Endothelial cell of umbilical vein (primary cell): ENCODE results near the gene GLP1R. TPM values are rescaled to one million over a fixed set of nuclear protein-coding genes. Genes with fewer than 3 reads are reported as not detected.

ENCODE experiments used
- BruUV-seq: library from RNA; stranded (reverse); fragments of 400-500 nt; replicated peaks from 2 replicates; lab custom pipeline; 2021; lab: Mats Ljungman, UMichigan
- CTCF ChIA-PET: fragments of 300-600, 350-600 bp; sonication (Branson Sonifier 250); formaldehyde crosslinking; loops from one replicate; lab custom pipeline; 2021; ENCODE audit warnings: antibody characterized with exemption, inconsistent platforms; lab: Charles Lee
- POLR2A ChIA-PET: fragments of 300-600, 350-600 bp; sonication (Branson Sonifier 250); formaldehyde crosslinking; loops from one replicate; lab custom pipeline; 2021; ENCODE audit warnings: antibody characterized with exemption, inconsistent platforms; lab: Charles Lee
- DNase-seq: peaks from one replicate; pipeline ENCODE4 v3.0.0-alpha.2; 2011; ENCODE audit warnings: low read depth, low spot score
- FAIRE-seq: peaks from 2 replicates; lab custom pipeline; 2011; peaks lifted over from hg19 to GRCh38; lab: Jason Lieb, UNC
- H2AFZ ChIP-seq: 2 replicates; pipeline ENCODE4 v1.6.0; 2012; ENCODE audit warnings: low read depth, low read length, control low read depth, inconsistent platforms
- H3K27ac ChIP-seq: 2 replicates; pipeline ENCODE4 v1.5.1; 2011; ENCODE audit warnings: low read depth, mild to moderate bottlenecking, control low read depth, low read length, moderate library complexity; ENCODE audit not compliant: insufficient read depth
- H3K27me3 ChIP-seq, 2 experiments: 2 replicates each; pipeline versions ENCODE4 v1.6.0 to v1.6.1; 2011; ENCODE audit warnings: low read length in 2 of 2, mixed read lengths in 1 of 2; ENCODE audit not compliant: control insufficient read depth in 2 of 2, insufficient read depth in 2 of 2
- H3K36me3 ChIP-seq, 2 experiments: 2 replicates in 1 of 2; 3 replicates in 1 of 2; pipeline ENCODE4 v1.5.1; 2011; ENCODE audit warnings: low read length in 2 of 2, mild to moderate bottlenecking in 1 of 2, moderate library complexity in 1 of 2; ENCODE audit not compliant: control insufficient read depth in 2 of 2, insufficient read depth in 2 of 2; ENCODE audit errors: extremely low read depth in 1 of 2
- H3K4me1 ChIP-seq: 3 replicates; pipeline ENCODE4 v1.5.1; 2011; ENCODE audit warnings: mild to moderate bottlenecking, low read length; ENCODE audit not compliant: control insufficient read depth, insufficient read depth; ENCODE audit errors: extremely low read depth
- H3K4me2 ChIP-seq: 2 replicates; pipeline ENCODE4 v1.6.1; 2011; ENCODE audit warnings: low read length, control low read depth, mixed read lengths; ENCODE audit not compliant: insufficient read depth
- H3K4me3 ChIP-seq, 3 experiments: fragments of 200-600 bp in 1 of 3; sonication (generic), shearing (Covaris generic) in 1 of 3; replicated peaks in 1 of 3; 2 replicates each; pipeline ENCODE4 v1.5.1; 2011 to 2016; ENCODE audit warnings: control low read depth in 3 of 3, low read length in 3 of 3, mild to moderate bottlenecking in 2 of 3, inconsistent platforms in 1 of 3, low read depth in 1 of 3, moderate library complexity in 1 of 3; ENCODE audit not compliant: insufficient read depth in 1 of 3
- H3K79me2 ChIP-seq: 2 replicates; pipeline ENCODE4 v1.6.0; 2012; ENCODE audit warnings: low read length, inconsistent platforms; ENCODE audit not compliant: control insufficient read depth, insufficient read depth
- H3K9ac ChIP-seq: replicated peaks from 2 replicates; pipeline ENCODE3; 2011; ENCODE audit warnings: low read length, control low read depth; ENCODE audit not compliant: insufficient read depth; ENCODE audit errors: extremely low read depth
- H3K9me1 ChIP-seq: replicated peaks from 3 replicates; pipeline ENCODE4 v1.6.0; 2011; ENCODE audit warnings: mild to moderate bottlenecking, low read length; ENCODE audit not compliant: control insufficient read depth, insufficient read depth; ENCODE audit errors: extremely low read depth
- H3K9me3 ChIP-seq: replicated peaks from 2 replicates; pipeline ENCODE4 v1.5.1; 2012; ENCODE audit warnings: low read length, inconsistent platforms; ENCODE audit not compliant: control insufficient read depth, insufficient read depth
- H4K20me1 ChIP-seq: replicated peaks from 2 replicates; pipeline ENCODE3; 2011; ENCODE audit warnings: mild to moderate bottlenecking, low read length; ENCODE audit not compliant: control insufficient read depth, insufficient read depth; ENCODE audit errors: extremely low read depth
- EZH2 ChIP-seq: IDR thresholded peaks from 2 replicates; pipeline ENCODE4 v1.6.1; 2012; ENCODE audit warnings: borderline replicate concordance, low read depth, mild to moderate bottlenecking, moderate library complexity, low read length, inconsistent platforms; ENCODE audit not compliant: severe bottlenecking
- FOS ChIP-seq: IDR thresholded peaks from 2 replicates; pipeline ENCODE4 v1.6.1; 2011; ENCODE audit warnings: mild to moderate bottlenecking, low read length, moderate library complexity, borderline replicate concordance; ENCODE audit not compliant: insufficient read depth
- JUN ChIP-seq: IDR thresholded peaks from 2 replicates; pipeline ENCODE4 v1.6.1; 2011; ENCODE audit warnings: borderline replicate concordance, low read depth; ENCODE audit not compliant: insufficient read length, insufficient read depth
- POLR2A ChIP-seq: IDR thresholded peaks from 2 replicates; pipeline ENCODE4 v1.6.1; 2012; ENCODE audit warnings: low read depth, mild to moderate bottlenecking, control low read depth, low read length
- dilution Hi-C: fragments of 300-500 bp; cut with MboI; formaldehyde crosslinking; loops from one replicate; pipeline ENCODE4 v1.15.0; 2019; ENCODE audit warnings: low sequenced_read_pairs; ENCODE audit not compliant: extremely low pct_ligation_motif_present
- intact Hi-C: fragments of 100-400 bp; cut with micrococcal nuclease; formaldehyde crosslinking; loops from one replicate; pipeline ENCODE4 v1.10.0; 2022
- polyA plus RNA-seq, 4 experiments: library from polyadenylated mRNA; depleted of rRNA in 3 of 4; stranded (reverse) in 3 of 4; unstranded in 1 of 4; fragments of >200 nt; gene quantifications; 2 replicates each; pipeline versions ENCODE4 v1.2.1 to v1.2.3, GENCODE V29; 2011 to 2012; ENCODE audit warnings: missing spikeins in 1 of 4
- total RNA-seq: library from RNA; stranded (reverse); gene quantifications from 2 replicates; pipeline ENCODE4 v1.2.3, GENCODE V29; 2021
- TF ChIP-seq, protein P1 (sequence below): IDR thresholded peaks from 2 replicates; pipeline ENCODE4 v1.6.1; 2011; ENCODE audit not compliant: insufficient read depth, insufficient read length
- TF ChIP-seq, protein P2 (sequence below), 2 donors: IDR thresholded peaks; 1 replicate in 1 of 2; 2 replicates in 1 of 2; pipeline ENCODE4 v1.5.1; 2011; ENCODE audit warnings: low read length in 2 of 2, mild to moderate bottlenecking in 2 of 2, moderate library complexity in 2 of 2, control low read depth in 1 of 2, inconsistent platforms in 1 of 2, low read depth in 1 of 2; ENCODE audit not compliant: insufficient read depth in 1 of 2; ENCODE audit errors: extremely low read depth in 1 of 2

Gene GLP1R
- total and polyA plus RNA-seq, 2 donors (not counting 3 experiments of a cell fraction or from before 2014, with no cell fraction given) = not detected

DNA sequence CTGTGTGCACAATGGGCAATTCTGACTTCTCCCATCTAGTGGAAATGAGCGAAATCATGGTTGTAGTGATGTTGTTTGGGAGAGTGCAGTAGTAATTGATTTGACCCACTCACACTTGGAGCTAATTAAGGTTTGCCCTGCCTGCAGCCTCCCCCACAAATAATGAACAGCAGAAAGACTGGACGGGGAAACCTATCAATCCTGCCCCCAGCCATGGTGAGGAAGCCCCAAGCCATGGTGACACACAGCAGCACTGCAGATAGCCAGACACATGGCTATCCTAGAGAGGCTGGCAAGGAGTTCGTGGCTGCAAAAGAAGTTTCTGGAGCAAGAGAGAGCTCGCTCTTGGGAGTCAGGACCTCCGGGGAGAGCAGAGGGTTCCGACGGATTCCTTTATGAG is 38.6 kb downstream of the GLP1R start:
- no TSS peak for BruUV-seq
- no peak for DNase-seq
- H3K4me3 ChIP-seq = no peak overlapping the region
- H3K9me3 ChIP-seq = no peaks in the 10 kb centered on the region
- H2AFZ ChIP-seq = no peak overlapping the region
- POLR2A ChIA-PET = no interaction called here
- H3K9ac ChIP-seq = no peak overlapping the region
- H3K79me2 ChIP-seq = no peaks in the 10 kb centered on the region
- H3K9me1 ChIP-seq = no peaks in the 10 kb centered on the region
- dilution Hi-C loops = no loop called here
- H4K20me1 ChIP-seq = no peaks in the 10 kb centered on the region
- CTCF ChIA-PET = interaction anchor here (0.6 to 2.1 kb wide), 3 partner anchors 9 to 216 kb away, joined by 3 to 28 read pairs (median 3); no protein-coding TSS in a partner anchor
- TF ChIP-seq FOS (no peak), EZH2 (no peak), POLR2A (no peak), JUN (no peak)
- TF ChIP-seq, protein P1, sequence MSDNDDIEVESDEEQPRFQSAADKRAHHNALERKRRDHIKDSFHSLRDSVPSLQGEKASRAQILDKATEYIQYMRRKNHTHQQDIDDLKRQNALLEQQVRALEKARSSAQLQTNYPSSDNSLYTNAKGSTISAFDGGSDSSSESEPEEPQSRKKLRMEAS = no peak
- TF ChIP-seq, protein P2, sequence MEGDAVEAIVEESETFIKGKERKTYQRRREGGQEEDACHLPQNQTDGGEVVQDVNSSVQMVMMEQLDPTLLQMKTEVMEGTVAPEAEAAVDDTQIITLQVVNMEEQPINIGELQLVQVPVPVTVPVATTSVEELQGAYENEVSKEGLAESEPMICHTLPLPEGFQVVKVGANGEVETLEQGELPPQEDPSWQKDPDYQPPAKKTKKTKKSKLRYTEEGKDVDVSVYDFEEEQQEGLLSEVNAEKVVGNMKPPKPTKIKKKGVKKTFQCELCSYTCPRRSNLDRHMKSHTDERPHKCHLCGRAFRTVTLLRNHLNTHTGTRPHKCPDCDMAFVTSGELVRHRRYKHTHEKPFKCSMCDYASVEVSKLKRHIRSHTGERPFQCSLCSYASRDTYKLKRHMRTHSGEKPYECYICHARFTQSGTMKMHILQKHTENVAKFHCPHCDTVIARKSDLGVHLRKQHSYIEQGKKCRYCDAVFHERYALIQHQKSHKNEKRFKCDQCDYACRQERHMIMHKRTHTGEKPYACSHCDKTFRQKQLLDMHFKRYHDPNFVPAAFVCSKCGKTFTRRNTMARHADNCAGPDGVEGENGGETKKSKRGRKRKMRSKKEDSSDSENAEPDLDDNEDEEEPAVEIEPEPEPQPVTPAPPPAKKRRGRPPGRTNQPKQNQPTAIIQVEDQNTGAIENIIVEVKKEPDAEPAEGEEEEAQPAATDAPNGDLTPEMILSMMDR (IDR thresholded peaks at IDR 0.05; ENCODE audit: extremely low read depth in 1 of 2, insufficient read depth in 1 of 2, low read depth in 1 of 2, low read length in 2 of 2) = no peak
- no peak for FAIRE-seq
- peaks cover 13 to 23% of the 10 kb centered on the region in 2 experiments for H3K27me3 ChIP-seq
- peaks cover 6% of the 10 kb centered on the region for H3K4me1 ChIP-seq
- no peak overlapping the region for H3K4me2 ChIP-seq
- H3K36me3 ChIP-seq = no peaks in the 10 kb centered on the region
- intact Hi-C loops = no loop called here
- no peak overlapping the region for H3K27ac ChIP-seq
